MG63 (cell line): Measurements from ENCODE around the gene C3orf62. TPM values are rescaled to one million over a fixed set of nuclear protein-coding genes. Genes with fewer than 3 reads are reported as not detected.
A peak's percentile ranks its signal among the peaks of the same experiment; 100 is the strongest.

Experiments
- DNase-seq: peaks from one replicate; pipeline ENCODE4 v3.0.0-alpha.2; 2020
- H3K27me3 ChIP-seq: fragments of 250-450 bp; sonication (Bioruptor Pico); 2 replicates; pipeline ENCODE4 v1.5.1; 2020; ENCODE audit warnings: mild to moderate bottlenecking, moderate library complexity
- H3K36me3 ChIP-seq: fragments of 250-450 bp; sonication (Bioruptor Pico); 2 replicates; pipeline ENCODE4 v1.5.1; 2020; ENCODE audit warnings: mild to moderate bottlenecking, moderate library complexity
- H3K4me3 ChIP-seq: fragments of 250-450 bp; sonication (Bioruptor Pico); 2 replicates; pipeline ENCODE4 v1.5.1; 2020; ENCODE audit warnings: mild to moderate bottlenecking, moderate library complexity
- H3K9me3 ChIP-seq: fragments of 250-450 bp; sonication (Bioruptor Pico); 2 replicates; pipeline ENCODE4 v1.5.1; 2020; ENCODE audit warnings: mild to moderate bottlenecking, moderate library complexity
- total RNA-seq: library from RNA; depleted of rRNA; stranded (reverse); fragments of >200 nt; shearing (Covaris generic); gene quantifications from 2 replicates; pipeline ENCODE4 v1.2.3, GENCODE V29; 2014; ENCODE audit warnings: low replicate concordance; rRNA removed

Gene C3orf62
- total RNA-seq, result 1.4 and 2.7 TPM in 2 replicates

GRCh38 chr3:49276475-49277382 lies at the start of gene C3orf62:
Gene C3orf62 (minus strand): TSS chr3:49277232. CDS start chr3:49276872, 360 bp downstream.
- peaks cover 10% of the 10 kb centered on the region for H3K36me3 ChIP-seq
- H3K9me3 ChIP-seq, result no peaks in the 10 kb centered on the region
- no peaks in the 10 kb centered on the region for H3K27me3 ChIP-seq
- peak within 1 kb of the TSS; percentile 49 for H3K4me3 ChIP-seq
- peak; percentile 89 for DNase-seq

- H3K4me3 ChIP-seq, result no peak overlapping the region
- H3K27me3 ChIP-seq, result no peaks in the 10 kb centered on the region
- DNase-seq, result no peak
- no peaks in the 10 kb centered on the region for H3K9me3 ChIP-seq
- peaks cover 12% of the 10 kb centered on the region for H3K36me3 ChIP-seq
Observed at GRCh38 chr3:49324768-49325167, 47.7 kb upstream of the C3orf62 start.

GRCh38 chr3:49316696-49317457 lies 39.8 kb upstream of the C3orf62 start:
- no peak for DNase-seq
- Histone ChIP-seq H3K36me3 (peaks cover 2% of the 10 kb centered on the region), H3K27me3 (no peaks in the 10 kb centered on the region), H3K9me3 (no peaks in the 10 kb centered on the region), H3K4me3 (no peak overlapping the region)

GRCh38 chr3:49313896-49314688 lies 37.1 kb upstream of the C3orf62 start:
- Histone ChIP-seq H3K9me3 (no peaks in the 10 kb centered on the region), H3K4me3 (no peak overlapping the region), H3K27me3 (no peaks in the 10 kb centered on the region), H3K36me3 (no peaks in the 10 kb centered on the region; the same call in 1 of the 2 replicates)
- DNase-seq, result no peak

- Histone ChIP-seq H3K9me3 (no peaks in the 10 kb centered on the region), H3K36me3 (no peaks in the 10 kb centered on the region; the same call in 1 of the 2 replicates), H3K4me3 (no peak overlapping the region), H3K27me3 (no peaks in the 10 kb centered on the region)
- DNase-seq, result no peak
Observed at GRCh38 chr3:49311283-49311682, 34.3 kb upstream of the C3orf62 start.

- no peaks in the 10 kb centered on the region for H3K9me3 ChIP-seq
- H3K27me3 ChIP-seq, result no peaks in the 10 kb centered on the region
- H3K36me3 ChIP-seq, result no peaks in the 10 kb centered on the region; the same call in 1 of the 2 replicates
- no peak overlapping the region for H3K4me3 ChIP-seq
- DNase-seq, result no peak
Observed at GRCh38 chr3:49310677-49311076, 33.6 kb upstream of the C3orf62 start.

GRCh38 chr3:49305608-49306007 lies 28.6 kb upstream of the C3orf62 start:
- H3K4me3 ChIP-seq, result no peak overlapping the region
- H3K27me3 ChIP-seq, result no peaks in the 10 kb centered on the region
- no peak for DNase-seq
- H3K36me3 ChIP-seq, result peaks cover 7% of the 10 kb centered on the region
- H3K9me3 ChIP-seq, result no peaks in the 10 kb centered on the region

GRCh38 chr3:49302613-49303012 lies 25.6 kb upstream of the C3orf62 start:
- H3K4me3 ChIP-seq, result no peak overlapping the region
- H3K36me3 ChIP-seq, result peaks cover 7% of the 10 kb centered on the region
- H3K27me3 ChIP-seq, result no peaks in the 10 kb centered on the region
- H3K9me3 ChIP-seq, result no peaks in the 10 kb centered on the region
- no peak for DNase-seq

GRCh38 chr3:49300595-49300994 lies 23.6 kb upstream of the C3orf62 start:
- H3K36me3 ChIP-seq, result peaks cover 11% of the 10 kb centered on the region
- H3K4me3 ChIP-seq, result no peak overlapping the region
- H3K9me3 ChIP-seq, result no peaks in the 10 kb centered on the region
- H3K27me3 ChIP-seq, result no peaks in the 10 kb centered on the region
- no peak for DNase-seq

GRCh38 chr3:49298511-49298910 lies 21.5 kb upstream of the C3orf62 start:
- H3K4me3 ChIP-seq, result no peak overlapping the region
- no peak for DNase-seq
- no peaks in the 10 kb centered on the region for H3K27me3 ChIP-seq
- peaks cover 18% of the 10 kb centered on the region for H3K36me3 ChIP-seq
- H3K9me3 ChIP-seq, result no peaks in the 10 kb centered on the region

GRCh38 chr3:49296781-49297411 lies 19.9 kb upstream of the C3orf62 start:
- Histone ChIP-seq H3K36me3 (peaks cover 18% of the 10 kb centered on the region), H3K9me3 (no peaks in the 10 kb centered on the region), H3K4me3 (no peak overlapping the region), H3K27me3 (no peaks in the 10 kb centered on the region)
- DNase-seq, result no peak

GRCh38 chr3:49295489-49296058 lies 18.5 kb upstream of the C3orf62 start:
- H3K4me3 ChIP-seq, result no peak overlapping the region
- no peaks in the 10 kb centered on the region for H3K27me3 ChIP-seq
- no peaks in the 10 kb centered on the region for H3K9me3 ChIP-seq
- peaks cover 11% of the 10 kb centered on the region for H3K36me3 ChIP-seq
- DNase-seq, result no peak

GRCh38 chr3:49294343-49294742 lies 17.3 kb upstream of the C3orf62 start:
- Histone ChIP-seq H3K36me3 (peaks cover 11% of the 10 kb centered on the region; the same call in 1 of the 2 replicates), H3K27me3 (no peaks in the 10 kb centered on the region), H3K9me3 (no peaks in the 10 kb centered on the region), H3K4me3 (no peak overlapping the region)
- no peak for DNase-seq

GRCh38 chr3:49283997-49284396 lies 7.0 kb upstream of the C3orf62 start:
- DNase-seq, result no peak
- H3K36me3 ChIP-seq, result peaks cover 15% of the 10 kb centered on the region

GRCh38 chr3:49279376-49279775 lies 2.3 kb upstream of the C3orf62 start:
- DNase-seq, result no peak
- H3K27me3 ChIP-seq, result no peaks in the 10 kb centered on the region
- no peak overlapping the region for H3K4me3 ChIP-seq
- H3K36me3 ChIP-seq, result peaks cover 15% of the 10 kb centered on the region
- H3K9me3 ChIP-seq, result no peaks in the 10 kb centered on the region

More at GRCh38 chr3:49283997-49284396, 7.0 kb upstream of the C3orf62 start:
- Histone ChIP-seq H3K9me3 (no peaks in the 10 kb centered on the region), H3K27me3 (no peaks in the 10 kb centered on the region), H3K4me3 (no peak overlapping the region)

GRCh38 chr3:49278548-49278947 lies 1.5 kb upstream of the C3orf62 start:
- Histone ChIP-seq H3K9me3 (no peaks in the 10 kb centered on the region), H3K27me3 (no peaks in the 10 kb centered on the region), H3K4me3 (no peak overlapping the region), H3K36me3 (peaks cover 10% of the 10 kb centered on the region)
- no peak for DNase-seq
